Measurements from ENCODE around the gene PIK3R4. TPM values are rescaled to one million over a fixed set of nuclear protein-coding genes. Genes with fewer than 3 reads are reported as not detected.

Gene PIK3R4
- total RNA-seq, 1 experiment from 2014 or later, result 20.0 TPM

GRCh38 chr3:130741946-130742610 is 4.6 kb downstream of the PIK3R4 start:
- H3K27me3 Mint-ChIP-seq (ENCODE audit: insufficient read depth, unreplicated experiment), result no peaks in the 10 kb centered on the region
- ChIA-PET CTCF (no interaction called here), POLR2A (interaction anchor here (1.1 kb wide), 1 partner anchor 284 kb away, joined by 3 read pairs; the partner anchor contains the start of genes ASTE1 and NEK11)
- no peak overlapping the region for H3K4me3 Mint-ChIP-seq (ENCODE audit: unreplicated experiment)
- Histone ChIP-seq H3K9me3 (no peaks in the 10 kb centered on the region), H3K27me3 (replicated peaks; ENCODE audit: control insufficient read depth, insufficient read depth, low read length) (no peaks in the 10 kb centered on the region), H3K4me1 (no peaks in the 10 kb centered on the region), H3K36me3 (ENCODE audit: control insufficient read depth, insufficient read depth, low read length) (no peaks in the 10 kb centered on the region), H3K4me3 (ENCODE audit: low read depth, low read length) (no peak overlapping the region)
- no peaks in the 10 kb centered on the region for H3K9me3 Mint-ChIP-seq (ENCODE audit: unreplicated experiment)
- H3K27ac Mint-ChIP-seq (ENCODE audit: unreplicated experiment), result no peak overlapping the region
- no peak for TF ChIP-seq CTCF (IDR thresholded peaks at IDR 0.05; ENCODE audit: insufficient read depth in 1 of 2, low read depth in 1 of 2, low read length in 1 of 2, severe bottlenecking in 1 of 2, unreplicated experiment in 1 of 2)
- DNase-seq, result no peak
- peaks cover 8% of the 10 kb centered on the region for H3K4me1 Mint-ChIP-seq (ENCODE audit: low read depth, unreplicated experiment)
- BruUV-seq (replicated peaks), result no TSS peak
- peaks cover 18% of the 10 kb centered on the region for H3K36me3 Mint-ChIP-seq (ENCODE audit: insufficient read depth, unreplicated experiment)
- intact Hi-C loops (cut with micrococcal nuclease; ENCODE audit: unreplicated experiment), result loop anchor here (10.0 kb wide), 1 partner anchor 283 kb away; the partner anchor contains the start of genes ASTE1 and NEK11

GRCh38 chr3:130739848-130740247 is 6.8 kb downstream of the PIK3R4 start:
- ChIA-PET CTCF (no interaction called here), POLR2A (no interaction called here)
- intact Hi-C loops (cut with micrococcal nuclease; ENCODE audit: unreplicated experiment), result loop anchor here (10.0 kb wide), 1 partner anchor 285 kb away; the partner anchor contains the start of genes ASTE1 and NEK11
- Mint-ChIP-seq H3K27ac (ENCODE audit: unreplicated experiment) (no peak overlapping the region), H3K4me3 (ENCODE audit: unreplicated experiment) (no peak overlapping the region), H3K9me3 (ENCODE audit: unreplicated experiment) (no peaks in the 10 kb centered on the region), H3K27me3 (ENCODE audit: insufficient read depth, unreplicated experiment) (no peaks in the 10 kb centered on the region), H3K36me3 (ENCODE audit: insufficient read depth, unreplicated experiment) (peaks cover 7% of the 10 kb centered on the region), H3K4me1 (ENCODE audit: low read depth, unreplicated experiment) (peaks cover 8% of the 10 kb centered on the region)
- H3K9me3 ChIP-seq, result no peaks in the 10 kb centered on the region
- no peak for TF ChIP-seq CTCF (IDR thresholded peaks at IDR 0.05; ENCODE audit: insufficient read depth in 1 of 2, low read depth in 1 of 2, low read length in 1 of 2, severe bottlenecking in 1 of 2, unreplicated experiment in 1 of 2)
- no peaks in the 10 kb centered on the region for H3K27me3 ChIP-seq (replicated peaks; ENCODE audit: control insufficient read depth, insufficient read depth, low read length)
- no peak for DNase-seq
- H3K4me1 ChIP-seq, result no peaks in the 10 kb centered on the region
- BruUV-seq (replicated peaks), result no TSS peak
- H3K4me3 ChIP-seq (ENCODE audit: low read depth, low read length), result no peak overlapping the region
- H3K36me3 ChIP-seq (ENCODE audit: control insufficient read depth, insufficient read depth, low read length), result no peaks in the 10 kb centered on the region

DNA sequence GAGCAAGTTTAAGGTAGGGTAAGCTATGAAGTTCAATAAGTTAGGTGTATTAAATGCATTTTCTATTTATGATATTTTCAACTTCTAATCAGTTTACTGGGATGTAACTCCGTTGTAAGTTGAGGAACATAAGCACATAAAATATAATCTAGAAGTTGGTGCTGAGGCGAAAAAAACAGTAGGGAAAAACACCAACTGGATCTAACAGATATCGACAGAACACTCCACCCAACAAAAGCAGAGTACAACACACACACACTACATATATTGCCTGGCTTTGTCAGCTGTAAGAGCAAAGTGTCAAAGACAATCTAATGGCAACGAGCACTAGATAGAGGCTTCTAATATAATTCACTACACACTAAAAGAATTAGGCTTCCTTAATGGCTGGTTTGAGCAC is 8.4 kb downstream of the PIK3R4 start:
- POLR2A ChIA-PET, result no interaction called here
- no peak for TF ChIP-seq CTCF (IDR thresholded peaks at IDR 0.05; ENCODE audit: insufficient read depth in 1 of 2, low read depth in 1 of 2, low read length in 1 of 2, severe bottlenecking in 1 of 2, unreplicated experiment in 1 of 2)
- DNase-seq, result no peak

More for the DNA sequence above, 8.4 kb downstream of the PIK3R4 start:
- Histone ChIP-seq H3K9me3 (no peaks in the 10 kb centered on the region), H3K27me3 (replicated peaks; ENCODE audit: control insufficient read depth, insufficient read depth, low read length) (no peaks in the 10 kb centered on the region), H3K4me3 (ENCODE audit: low read depth, low read length) (no peak overlapping the region), H3K4me1 (peaks cover 14% of the 10 kb centered on the region), H3K36me3 (ENCODE audit: control insufficient read depth, insufficient read depth, low read length) (no peaks in the 10 kb centered on the region)
- Mint-ChIP-seq H3K4me3 (ENCODE audit: unreplicated experiment) (no peak overlapping the region), H3K27me3 (ENCODE audit: insufficient read depth, unreplicated experiment) (no peaks in the 10 kb centered on the region), H3K9me3 (ENCODE audit: unreplicated experiment) (no peaks in the 10 kb centered on the region), H3K36me3 (ENCODE audit: insufficient read depth, unreplicated experiment) (peaks cover under 1% of the 10 kb centered on the region), H3K27ac (ENCODE audit: unreplicated experiment) (no peak overlapping the region), H3K4me1 (ENCODE audit: low read depth, unreplicated experiment) (peaks cover under 1% of the 10 kb centered on the region)
- CTCF ChIA-PET, result no interaction called here
- BruUV-seq (replicated peaks), result no TSS peak
- intact Hi-C loops (cut with micrococcal nuclease; ENCODE audit: unreplicated experiment), result no loop called here

All from Caco-2 (cell line).